Fibroblast of the conjunctiva (primary cell): Measurements from ENCODE around the gene PXT1.
"Not testable (repeated sequence)": the region's sequence is repeated elsewhere in the genome, so short reads cannot be mapped to it uniquely, and the experiment has no call there.

Experiments used
- DNase-seq: peaks from one replicate; pipeline ENCODE4 v3.0.0-alpha.2; 2010; ENCODE audit warnings: low read depth

The PXT1 gene

GRCh38 chr6:36443471-36444428 is 1.1 kb upstream of the PXT1 start:
- no peak for DNase-seq

GRCh38 chr6:36442103-36442670 is 467 bp downstream of the PXT1 start:
- no peak for DNase-seq

GRCh38 chr6:36441307-36441894 is 1.3 kb downstream of the PXT1 start:
- DNase-seq = peak; percentile 96

- no peak for DNase-seq
Measured at GRCh38 chr6:36436466-36436865, 6.2 kb downstream of the PXT1 start.

- no peak for DNase-seq
Measured at GRCh38 chr6:36432151-36432671, 10.4 kb downstream of the PXT1 start.

- DNase-seq = no peak
Measured at GRCh38 chr6:36431197-36431596, 11.5 kb downstream of the PXT1 start.

- DNase-seq = no peak
Measured at GRCh38 chr6:36430351-36430750, 12.3 kb downstream of the PXT1 start.

GRCh38 chr6:36428911-36429310 is 13.7 kb downstream of the PXT1 start:
- DNase-seq = no peak

GRCh38 chr6:36426622-36427021 is 16.0 kb downstream of the PXT1 start:
- no peak for DNase-seq

GRCh38 chr6:36423101-36423824 is 19.4 kb downstream of the PXT1 start:
- DNase-seq = peak; percentile 89

- no peak for DNase-seq
Measured at GRCh38 chr6:36422714-36423100, 19.9 kb downstream of the PXT1 start.

GRCh38 chr6:36419310-36419709 is 23.3 kb downstream of the PXT1 start:
- no peak for DNase-seq

- no peak for DNase-seq
Measured at GRCh38 chr6:36418558-36418957, 24.1 kb downstream of the PXT1 start.

- no peak for DNase-seq
Measured at GRCh38 chr6:36414481-36414880, 28.2 kb downstream of the PXT1 start.

- DNase-seq = no peak
Measured at GRCh38 chr6:36413489-36414480, 28.9 kb downstream of the PXT1 start.

GRCh38 chr6:36409718-36410117 is 32.9 kb downstream of the PXT1 start:
- not testable (repeated sequence) for DNase-seq

GRCh38 chr6:36404164-36404563 is 38.5 kb downstream of the PXT1 start:
- no peak for DNase-seq

GRCh38 chr6:36402481-36402880 is 40.2 kb downstream of the PXT1 start:
- DNase-seq = no peak

GRCh38 chr6:36399970-36400369 is 42.7 kb downstream of the PXT1 start:
- no peak for DNase-seq

- DNase-seq = no peak
Measured at GRCh38 chr6:36392621-36393020, 50.0 kb downstream of the PXT1 start.

GRCh38 chr6:36389353-36389752 is 53.3 kb downstream of the PXT1 start:
- DNase-seq = no peak
